ENCODE results near the gene SIK2.

SIK2 gene

GRCh38 chr11:111604392-111605009 is 2.3 kb downstream of the SIK2 start:
- POLR2A ChIA-PET = no interaction called here
- CTCF ChIA-PET = interaction anchor here (0.5 to 6.7 kb wide), 63 partner anchors 9 to 378 kb away, joined by 3 to 145 read pairs (median 5); partner anchors contain the start of genes ALG9 and PPP2R1B
- DNase-seq (ENCODE audit: low read depth, low spot score) = no peak
- H3K4me3 ChIP-seq (ENCODE audit: low read depth, low read length) = peak overlapping the region; percentile 28
- TF ChIP-seq, protein P1, sequence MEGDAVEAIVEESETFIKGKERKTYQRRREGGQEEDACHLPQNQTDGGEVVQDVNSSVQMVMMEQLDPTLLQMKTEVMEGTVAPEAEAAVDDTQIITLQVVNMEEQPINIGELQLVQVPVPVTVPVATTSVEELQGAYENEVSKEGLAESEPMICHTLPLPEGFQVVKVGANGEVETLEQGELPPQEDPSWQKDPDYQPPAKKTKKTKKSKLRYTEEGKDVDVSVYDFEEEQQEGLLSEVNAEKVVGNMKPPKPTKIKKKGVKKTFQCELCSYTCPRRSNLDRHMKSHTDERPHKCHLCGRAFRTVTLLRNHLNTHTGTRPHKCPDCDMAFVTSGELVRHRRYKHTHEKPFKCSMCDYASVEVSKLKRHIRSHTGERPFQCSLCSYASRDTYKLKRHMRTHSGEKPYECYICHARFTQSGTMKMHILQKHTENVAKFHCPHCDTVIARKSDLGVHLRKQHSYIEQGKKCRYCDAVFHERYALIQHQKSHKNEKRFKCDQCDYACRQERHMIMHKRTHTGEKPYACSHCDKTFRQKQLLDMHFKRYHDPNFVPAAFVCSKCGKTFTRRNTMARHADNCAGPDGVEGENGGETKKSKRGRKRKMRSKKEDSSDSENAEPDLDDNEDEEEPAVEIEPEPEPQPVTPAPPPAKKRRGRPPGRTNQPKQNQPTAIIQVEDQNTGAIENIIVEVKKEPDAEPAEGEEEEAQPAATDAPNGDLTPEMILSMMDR (IDR thresholded peaks at IDR 0.05; ENCODE audit: insufficient read depth, low read length, missing control alignments) = peak; percentile 25

DNA sequence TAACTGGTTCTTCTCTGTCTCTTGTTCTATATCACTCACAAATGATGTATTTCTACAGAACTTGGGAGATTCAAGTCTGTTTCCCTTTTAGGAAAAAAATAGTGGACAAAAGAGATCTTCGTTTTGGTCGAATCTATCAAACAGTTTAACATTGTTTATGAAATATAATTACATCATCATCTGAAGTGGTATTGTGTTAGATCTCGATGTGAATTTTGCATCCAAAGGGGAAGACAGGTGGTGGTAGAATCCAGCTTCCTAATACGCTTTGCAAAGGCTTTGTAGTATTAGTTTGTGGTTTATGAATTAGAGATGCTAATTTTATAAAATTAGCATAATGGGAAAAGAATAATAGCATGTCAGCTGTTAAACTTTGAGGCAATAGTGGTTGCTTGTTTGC is 3.4 kb downstream of the SIK2 start:
- DNase-seq (ENCODE audit: low read depth, low spot score) = no peak
- H3K4me3 ChIP-seq (ENCODE audit: low read depth, low read length) = no peak overlapping the region
- ChIA-PET CTCF (interaction anchor here (1.5 to 6.7 kb wide), 7 partner anchors 13 to 377 kb away, joined by 3 to 145 read pairs (median 22); partner anchors contain the start of gene PPP2R1B), POLR2A (no interaction called here)
- TF ChIP-seq, protein P1 (IDR thresholded peaks at IDR 0.05; ENCODE audit: insufficient read depth, low read length, missing control alignments) = no peak

- no peak for DNase-seq (ENCODE audit: low read depth, low spot score)
- CTCF ChIA-PET = interaction anchor here (1.5 to 6.7 kb wide), 6 partner anchors 11 to 170 kb away, joined by 3 to 145 read pairs (median 36); partner anchors contain the start of gene PPP2R1B
- POLR2A ChIA-PET = no interaction called here
- no peak overlapping the region for H3K4me3 ChIP-seq (ENCODE audit: low read depth, low read length)
- TF ChIP-seq, protein P1 (IDR thresholded peaks at IDR 0.05; ENCODE audit: insufficient read depth, low read length, missing control alignments) = no peak
These were observed 4.7 kb downstream of the SIK2 start for GRCh38 chr11:111606986-111607385.

- ChIA-PET CTCF (no interaction called here), POLR2A (no interaction called here)
- no peak overlapping the region for H3K4me3 ChIP-seq (ENCODE audit: low read depth, low read length)
- no peak for DNase-seq (ENCODE audit: low read depth, low spot score)
- TF ChIP-seq, protein P1 (IDR thresholded peaks at IDR 0.05; ENCODE audit: insufficient read depth, low read length, missing control alignments) = no peak
These were observed 5.5 kb downstream of the SIK2 start for GRCh38 chr11:111607751-111608150.

GRCh38 chr11:111612224-111612623 is 10.0 kb downstream of the SIK2 start:
- TF ChIP-seq, protein P1 (IDR thresholded peaks at IDR 0.05; ENCODE audit: insufficient read depth, low read length, missing control alignments) = no peak
- no peak overlapping the region for H3K4me3 ChIP-seq (ENCODE audit: low read depth, low read length)
- POLR2A ChIA-PET = no interaction called here
- CTCF ChIA-PET = interaction anchor here (1.6 to 2.5 kb wide), 2 partner anchors 8 to 167 kb away, joined by 4 to 32 read pairs; partner anchors contain the start of gene SIK2
- DNase-seq (ENCODE audit: low read depth, low spot score) = no peak

DNA sequence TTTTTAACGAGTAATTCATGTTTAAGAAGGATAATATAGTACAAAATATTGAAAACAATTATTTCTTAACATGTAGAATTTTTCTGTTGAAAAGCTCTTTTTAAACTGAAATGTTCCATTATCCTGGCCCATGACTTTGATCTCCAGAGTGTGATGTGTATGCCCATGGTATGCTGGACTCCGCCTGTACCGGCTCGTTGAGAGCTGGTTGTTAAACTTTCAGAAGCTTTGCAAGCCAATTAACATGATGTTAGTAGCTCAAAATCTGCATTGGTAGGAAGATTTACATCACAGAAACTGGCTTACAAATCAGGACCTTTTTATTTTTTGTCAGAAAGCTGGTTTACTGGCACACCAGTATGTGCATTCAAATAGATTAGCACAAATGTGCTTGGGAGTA is 15.0 kb downstream of the SIK2 start:
- TF ChIP-seq, protein P1 (IDR thresholded peaks at IDR 0.05; ENCODE audit: insufficient read depth, low read length, missing control alignments) = no peak
- POLR2A ChIA-PET = interaction anchor here (0.6 kb wide), 1 partner anchor 142 kb away, joined by 3 read pairs; no protein-coding TSS in a partner anchor
- H3K4me3 ChIP-seq (ENCODE audit: low read depth, low read length) = no peak overlapping the region
- CTCF ChIA-PET = interaction anchor here (0.8 to 6.1 kb wide), 4 partner anchors 12 to 162 kb away, joined by 3 to 50 read pairs (median 3); no protein-coding TSS in a partner anchor
- DNase-seq (ENCODE audit: low read depth, low spot score) = no peak
